Measurements from ENCODE around the gene KCNIP1. TPM values are rescaled to one million over a fixed set of nuclear protein-coding genes. Genes with fewer than 3 reads are reported as not detected.

Gene KCNIP1
- total RNA-seq, 4 donors from 2014 or later: 0.34 TPM; not detected in 3

DNA sequence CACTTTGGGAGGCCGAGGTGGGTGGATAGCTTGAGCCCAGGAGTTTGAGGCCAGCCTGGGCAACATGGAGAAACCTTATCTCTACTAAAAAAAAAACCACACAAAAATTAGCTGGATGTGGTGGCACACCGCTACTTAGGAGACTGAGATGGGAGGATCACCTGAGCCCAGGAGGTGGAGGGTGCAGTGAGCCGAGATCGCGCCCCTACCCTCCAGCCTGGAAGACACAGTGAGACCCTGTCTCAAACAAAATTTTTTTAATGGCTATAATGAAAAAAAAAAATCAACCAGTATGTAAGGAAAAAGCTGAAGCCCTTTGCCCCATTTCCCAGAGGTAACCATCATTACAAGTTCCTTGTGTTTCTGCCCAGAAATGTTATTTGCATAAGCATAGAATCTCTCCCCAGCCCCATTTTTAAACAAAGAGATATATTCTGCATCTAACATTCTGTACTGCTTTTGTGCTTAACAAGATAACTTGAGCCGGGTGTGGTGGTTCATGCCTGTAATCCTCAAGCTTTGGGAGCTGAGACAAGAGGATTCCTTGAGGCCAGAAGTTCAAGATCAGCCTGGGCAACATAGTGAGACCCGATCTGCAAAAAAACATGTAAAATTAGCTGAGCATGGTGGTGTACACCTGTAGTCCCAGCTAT is 35.1 kb upstream of the KCNIP1 start:
- TF ChIP-seq EP300 (IDR thresholded peaks at IDR 0.05): no peak
- TF ChIP-seq, protein P1, sequence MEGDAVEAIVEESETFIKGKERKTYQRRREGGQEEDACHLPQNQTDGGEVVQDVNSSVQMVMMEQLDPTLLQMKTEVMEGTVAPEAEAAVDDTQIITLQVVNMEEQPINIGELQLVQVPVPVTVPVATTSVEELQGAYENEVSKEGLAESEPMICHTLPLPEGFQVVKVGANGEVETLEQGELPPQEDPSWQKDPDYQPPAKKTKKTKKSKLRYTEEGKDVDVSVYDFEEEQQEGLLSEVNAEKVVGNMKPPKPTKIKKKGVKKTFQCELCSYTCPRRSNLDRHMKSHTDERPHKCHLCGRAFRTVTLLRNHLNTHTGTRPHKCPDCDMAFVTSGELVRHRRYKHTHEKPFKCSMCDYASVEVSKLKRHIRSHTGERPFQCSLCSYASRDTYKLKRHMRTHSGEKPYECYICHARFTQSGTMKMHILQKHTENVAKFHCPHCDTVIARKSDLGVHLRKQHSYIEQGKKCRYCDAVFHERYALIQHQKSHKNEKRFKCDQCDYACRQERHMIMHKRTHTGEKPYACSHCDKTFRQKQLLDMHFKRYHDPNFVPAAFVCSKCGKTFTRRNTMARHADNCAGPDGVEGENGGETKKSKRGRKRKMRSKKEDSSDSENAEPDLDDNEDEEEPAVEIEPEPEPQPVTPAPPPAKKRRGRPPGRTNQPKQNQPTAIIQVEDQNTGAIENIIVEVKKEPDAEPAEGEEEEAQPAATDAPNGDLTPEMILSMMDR (IDR thresholded peaks at IDR 0.05): no peak
- no peak for TF ChIP-seq POLR2AphosphoS5 (IDR thresholded peaks at IDR 0.05)
- no peak for TF ChIP-seq POLR2A (IDR thresholded peaks at IDR 0.05)
- Histone ChIP-seq H3K27ac (no peak overlapping the region), H3K4me1 (no peaks in the 10 kb centered on the region), H3K27me3 (no peaks in the 10 kb centered on the region), H3K36me3 (no peaks in the 10 kb centered on the region), H3K4me3 (no peak overlapping the region), H3K9me3 (no peaks in the 10 kb centered on the region)
- DNase-seq (ENCODE audit: low spot score in 2 of 2): no peak
- WGBS: 88% methylated on average over 7 of the region's 7 CpGs

DNA sequence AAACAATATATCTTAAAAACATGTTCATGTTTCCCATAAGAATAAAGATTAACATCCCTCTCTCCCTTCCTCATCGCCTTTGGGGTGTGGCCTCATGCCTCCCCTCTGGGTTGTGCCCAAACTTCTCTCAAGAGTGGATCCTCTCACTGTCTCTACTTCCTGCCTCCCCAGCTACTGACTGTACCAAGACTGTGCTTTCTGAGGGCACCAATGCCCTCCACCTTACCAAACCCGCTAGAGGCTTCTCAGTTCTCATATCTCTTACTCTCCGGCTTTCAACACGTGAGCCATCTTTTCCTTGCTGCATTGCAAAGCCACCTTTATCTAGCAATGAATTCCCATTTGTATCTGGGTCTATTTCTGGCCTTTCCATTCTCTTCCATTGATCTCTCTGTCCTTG is 34.4 kb upstream of the KCNIP1 start:
- WGBS: 88% methylated on average over 4 of the region's 4 CpGs
- Histone ChIP-seq H3K4me1 (no peaks in the 10 kb centered on the region), H3K27me3 (no peaks in the 10 kb centered on the region), H3K4me3 (no peak overlapping the region), H3K27ac (no peak overlapping the region), H3K9me3 (no peaks in the 10 kb centered on the region), H3K36me3 (no peaks in the 10 kb centered on the region)
- DNase-seq (ENCODE audit: low spot score in 2 of 2): no peak
- TF ChIP-seq EP300 (IDR thresholded peaks at IDR 0.05) (no peak), POLR2A (IDR thresholded peaks at IDR 0.05) (no peak), POLR2AphosphoS5 (IDR thresholded peaks at IDR 0.05) (no peak)
- TF ChIP-seq, protein P1 (IDR thresholded peaks at IDR 0.05): no peak

DNA sequence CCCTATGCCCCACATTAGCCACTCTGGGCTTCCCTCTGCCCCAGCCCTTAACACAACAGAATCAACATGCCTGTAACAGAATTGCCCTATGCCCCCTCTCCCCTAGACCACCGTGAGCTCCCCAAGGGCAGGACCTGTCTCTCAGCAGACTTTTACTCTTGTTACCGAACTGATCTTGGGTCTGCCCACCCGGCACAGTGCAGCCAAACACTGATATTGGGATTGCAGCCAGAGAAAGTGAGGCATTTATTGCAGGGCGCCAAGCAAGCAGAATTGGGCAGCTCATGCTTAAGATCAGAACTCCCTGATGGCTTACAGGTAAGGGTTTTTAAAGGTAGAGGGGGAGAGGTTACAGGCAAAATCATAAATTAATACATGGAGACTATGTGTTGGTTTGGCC is 33.5 kb upstream of the KCNIP1 start:
- Histone ChIP-seq H3K27me3 (no peaks in the 10 kb centered on the region), H3K9me3 (no peaks in the 10 kb centered on the region), H3K36me3 (no peaks in the 10 kb centered on the region), H3K4me1 (no peaks in the 10 kb centered on the region), H3K4me3 (no peak overlapping the region), H3K27ac (no peak overlapping the region)
- TF ChIP-seq EP300 (IDR thresholded peaks at IDR 0.05) (no peak), POLR2AphosphoS5 (IDR thresholded peaks at IDR 0.05) (no peak), POLR2A (IDR thresholded peaks at IDR 0.05) (no peak)
- TF ChIP-seq, protein P1 (IDR thresholded peaks at IDR 0.05): no peak
- no peak for DNase-seq (ENCODE audit: low spot score in 2 of 2)
- WGBS: 80% methylated on average over 4 of the region's 4 CpGs

DNA sequence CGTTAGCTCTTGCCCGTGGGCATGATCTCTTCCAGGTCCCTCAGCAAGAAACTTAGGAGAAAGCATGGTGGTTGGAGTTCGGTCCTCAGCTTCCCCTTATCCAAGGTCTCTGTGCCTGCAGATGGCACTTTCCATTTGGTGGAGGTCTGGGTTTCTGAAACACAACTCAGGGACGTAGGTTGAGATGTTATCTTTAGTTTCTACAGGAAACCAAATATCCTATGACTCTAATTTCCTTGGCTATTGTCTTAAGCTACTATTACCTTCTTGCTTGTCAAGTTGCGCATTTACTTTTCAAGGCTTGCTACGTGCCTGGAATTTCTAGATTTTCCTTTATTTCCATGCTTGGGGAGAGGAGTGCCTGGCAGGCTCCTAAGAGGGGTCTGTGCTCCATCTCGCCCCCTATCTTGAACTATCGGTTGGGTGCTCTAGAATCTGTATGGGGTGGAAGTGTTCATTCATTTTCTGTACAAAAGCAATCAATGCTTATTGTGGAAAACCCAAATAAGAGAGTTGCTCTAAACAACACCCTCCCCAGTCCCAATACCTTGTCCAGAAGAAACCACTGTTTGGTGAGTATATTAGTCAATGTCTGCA is 32.9 kb upstream of the KCNIP1 start:
- Histone ChIP-seq H3K4me1 (no peaks in the 10 kb centered on the region), H3K9me3 (no peaks in the 10 kb centered on the region), H3K4me3 (no peak overlapping the region), H3K27me3 (no peaks in the 10 kb centered on the region), H3K36me3 (no peaks in the 10 kb centered on the region), H3K27ac (no peak overlapping the region)
- DNase-seq (ENCODE audit: low spot score in 2 of 2): no peak
- WGBS: 75% methylated on average over 8 of the region's 8 CpGs
- TF ChIP-seq EP300 (IDR thresholded peaks at IDR 0.05) (no peak), POLR2A (IDR thresholded peaks at IDR 0.05) (no peak), POLR2AphosphoS5 (IDR thresholded peaks at IDR 0.05) (no peak)
- TF ChIP-seq, protein P1 (IDR thresholded peaks at IDR 0.05): no peak

DNA sequence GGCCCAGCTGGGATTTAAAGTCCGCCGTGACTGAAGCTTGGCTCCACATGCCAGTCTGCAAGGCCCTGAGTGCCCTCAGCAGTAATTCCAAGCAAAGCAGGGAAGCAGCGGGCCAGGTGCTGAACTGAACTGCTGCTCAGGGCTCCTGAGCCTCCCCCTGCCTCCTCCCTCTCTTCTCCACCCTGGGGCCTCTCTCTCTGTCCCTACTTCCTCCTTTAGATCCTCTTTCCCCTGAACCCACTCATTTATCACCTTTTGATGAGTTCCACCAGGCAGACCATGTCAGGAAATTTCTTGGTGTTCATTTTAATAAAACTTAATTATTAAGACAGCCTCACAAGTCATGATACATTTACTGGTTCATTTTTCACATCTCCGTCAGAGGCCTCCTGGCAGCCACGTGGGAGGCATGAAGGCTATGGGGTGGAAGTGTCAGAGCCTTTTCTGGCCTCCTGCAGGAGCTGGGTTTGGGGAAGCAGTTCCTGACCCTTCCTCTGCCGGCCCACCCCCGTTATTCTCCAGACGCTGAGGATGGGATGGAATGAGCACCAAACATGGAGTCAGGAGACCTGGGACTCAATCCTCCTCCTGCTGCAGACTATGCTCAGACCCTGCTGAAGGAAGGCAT is 32.2 kb upstream of the KCNIP1 start:
- no peak for TF ChIP-seq POLR2AphosphoS5 (IDR thresholded peaks at IDR 0.05)
- TF ChIP-seq, protein P1 (IDR thresholded peaks at IDR 0.05): no peak
- no peak for TF ChIP-seq EP300 (IDR thresholded peaks at IDR 0.05)
- no peak for TF ChIP-seq POLR2A (IDR thresholded peaks at IDR 0.05)
- Histone ChIP-seq H3K36me3 (no peaks in the 10 kb centered on the region), H3K4me1 (no peaks in the 10 kb centered on the region), H3K4me3 (no peak overlapping the region), H3K9me3 (no peaks in the 10 kb centered on the region), H3K27me3 (no peaks in the 10 kb centered on the region), H3K27ac (no peak overlapping the region)
- DNase-seq (ENCODE audit: low spot score in 2 of 2): no peak
- WGBS: 61% methylated on average over 6 of the region's 8 CpGs
